Large intestine (tissue), 3 donors: Measurements from ENCODE around the gene CABLES2. TPM values are rescaled to one million over a fixed set of nuclear protein-coding genes. Genes with fewer than 3 reads are reported as not detected.

Experiments used
- DNase-seq, 2 donors: peaks; one replicate each; pipeline versions ENCODE4 v3.0.0 to v3.0.0-alpha.2; 2013
- H3K27ac ChIP-seq: one replicate; pipeline ENCODE4 v1.5.1; 2013; ENCODE audit warnings: low read length
- H3K27me3 ChIP-seq: 2 replicates; pipeline ENCODE4 v1.6.1; 2013; ENCODE audit warnings: low read length; ENCODE audit not compliant: control insufficient read depth, insufficient read depth
- H3K36me3 ChIP-seq: 2 replicates; pipeline ENCODE4 v1.6.1; 2013; ENCODE audit warnings: low read length; ENCODE audit not compliant: control insufficient read depth, insufficient read depth
- H3K4me1 ChIP-seq: one replicate; pipeline ENCODE4 v1.6.1; 2013; ENCODE audit warnings: low read length; ENCODE audit not compliant: control insufficient read depth, insufficient read depth
- H3K4me3 ChIP-seq: one replicate; pipeline ENCODE4 v1.5.1; 2013; ENCODE audit warnings: low read length
- H3K9me3 ChIP-seq: one replicate; pipeline ENCODE4 v1.6.1; 2013; ENCODE audit warnings: mild to moderate bottlenecking, low read depth, low read length, moderate library complexity; ENCODE audit not compliant: control insufficient read depth
- WGBS: methylation state at CpG from one replicate; pipeline ENCODE4 v1.1.5; 2013; ENCODE audit warnings: low lambda C conversion rate; ENCODE audit not compliant: insufficient coverage; 5-methylcytosine and 5-hydroxymethylcytosine counted together
- polyA plus RNA-seq: library from polyadenylated mRNA; unstranded; fragments of 120-200 nt; gene quantifications from one replicate; pipeline ENCODE4 v1.2.1, GENCODE V29; 2013

The CABLES2 gene
- polyA plus RNA-seq, 1 donor, result 7.1 TPM

DNA sequence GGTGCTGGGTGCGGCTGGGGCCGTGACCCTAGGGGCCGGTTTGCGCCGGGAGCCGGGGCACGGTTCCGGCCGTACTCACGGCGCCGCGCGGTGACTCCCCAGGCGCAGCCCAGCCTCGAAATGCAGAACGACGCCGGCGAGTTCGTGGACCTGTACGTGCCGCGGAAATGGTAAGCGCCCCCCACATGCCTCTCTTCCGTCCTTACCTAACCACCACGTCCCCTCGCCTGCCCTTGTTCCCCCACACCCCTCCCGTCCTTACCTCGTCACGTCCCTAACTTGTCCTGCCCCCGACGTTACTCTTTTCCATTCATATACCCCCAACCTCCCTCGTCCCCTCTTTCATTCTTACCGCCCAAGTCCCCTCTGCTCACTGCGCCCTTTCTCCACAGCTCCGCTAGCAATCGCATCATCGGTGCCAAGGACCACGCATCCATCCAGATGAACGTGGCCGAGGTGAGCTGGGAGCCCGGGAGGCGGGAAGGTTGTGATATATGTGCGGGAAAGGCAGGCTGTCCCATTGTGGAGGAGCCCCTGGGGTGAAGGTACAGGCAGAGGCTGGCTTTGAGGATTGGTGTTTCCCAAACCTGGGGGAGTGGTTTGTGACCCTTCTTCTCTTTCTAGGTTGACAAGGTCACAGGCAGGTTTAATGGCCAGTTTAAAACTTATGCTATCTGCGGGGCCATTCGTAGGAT, 19.7 kb downstream of the CABLES2 start:
- no peak for DNase-seq
- Histone ChIP-seq H3K9me3 (no peaks in the 10 kb centered on the region), H3K4me1 (peaks cover 19% of the 10 kb centered on the region), H3K27me3 (no peaks in the 10 kb centered on the region), H3K4me3 (peak overlapping the region; percentile 80), H3K36me3 (peaks cover 38% of the 10 kb centered on the region), H3K27ac (peak overlapping the region; percentile 15)
- WGBS, result no CpG with 5 or more reads among the region's 47 CpGs

DNA sequence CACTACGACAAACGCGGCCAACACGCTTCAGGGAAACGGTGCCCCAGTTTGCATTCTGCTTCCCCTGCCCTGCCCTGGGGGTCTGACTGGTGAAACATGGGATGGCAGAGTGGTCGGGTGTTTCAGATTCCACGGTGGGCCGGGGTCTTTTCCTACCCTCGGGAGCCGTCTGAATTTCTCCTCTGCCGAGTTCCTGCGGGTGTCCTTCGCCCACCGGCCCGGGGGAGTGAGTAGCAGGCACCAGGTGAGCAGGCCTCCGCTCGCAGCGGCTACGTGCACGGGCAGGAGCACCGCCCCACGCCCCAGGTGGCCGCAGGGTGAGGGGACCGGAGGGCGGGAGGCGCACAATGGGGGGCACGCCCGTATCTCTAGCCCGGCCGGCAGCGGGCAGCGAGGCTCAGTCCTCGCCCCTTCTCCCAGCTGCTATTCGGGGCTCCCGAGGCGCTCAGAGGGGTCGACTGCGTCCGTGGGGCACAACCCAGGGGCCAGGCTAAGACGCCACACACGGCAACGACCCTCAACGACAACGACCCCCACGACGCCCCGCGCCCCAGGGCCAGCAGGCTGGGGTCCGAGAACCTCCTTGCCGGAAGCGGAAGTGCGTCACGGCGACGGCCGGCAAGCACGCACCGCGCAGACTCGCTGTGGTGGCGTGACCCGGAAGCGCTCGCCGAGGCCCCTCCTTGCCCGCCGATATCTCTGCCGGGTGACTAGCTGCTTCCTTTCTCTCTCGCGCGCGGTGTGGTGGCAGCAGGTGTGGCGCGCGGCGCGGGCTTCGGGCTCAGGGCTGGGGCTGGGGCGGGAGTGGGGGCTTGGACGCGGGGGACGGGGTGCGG, 20.5 kb downstream of the CABLES2 start, which contains the start of gene RPS21:
Gene RPS21, plus strand, starts transcription at position 721 of the 836 bp plus-strand sequence. CDS start 236 bp downstream, outside the sequence.
- no peaks in the 10 kb centered on the region for H3K9me3 ChIP-seq
- peak within 1 kb of the TSS; percentile 79 for H3K27ac ChIP-seq
- WGBS, result no CpG with 5 or more reads among the region's 83 CpGs
- peaks cover 38% of the 10 kb centered on the region for H3K36me3 ChIP-seq
- peaks cover 20% of the 10 kb centered on the region for H3K4me1 ChIP-seq
- peak; percentile 92 to 93 for DNase-seq
- H3K27me3 ChIP-seq, result no peaks in the 10 kb centered on the region
- H3K4me3 ChIP-seq, result peak within 1 kb of the TSS; percentile 80

DNA sequence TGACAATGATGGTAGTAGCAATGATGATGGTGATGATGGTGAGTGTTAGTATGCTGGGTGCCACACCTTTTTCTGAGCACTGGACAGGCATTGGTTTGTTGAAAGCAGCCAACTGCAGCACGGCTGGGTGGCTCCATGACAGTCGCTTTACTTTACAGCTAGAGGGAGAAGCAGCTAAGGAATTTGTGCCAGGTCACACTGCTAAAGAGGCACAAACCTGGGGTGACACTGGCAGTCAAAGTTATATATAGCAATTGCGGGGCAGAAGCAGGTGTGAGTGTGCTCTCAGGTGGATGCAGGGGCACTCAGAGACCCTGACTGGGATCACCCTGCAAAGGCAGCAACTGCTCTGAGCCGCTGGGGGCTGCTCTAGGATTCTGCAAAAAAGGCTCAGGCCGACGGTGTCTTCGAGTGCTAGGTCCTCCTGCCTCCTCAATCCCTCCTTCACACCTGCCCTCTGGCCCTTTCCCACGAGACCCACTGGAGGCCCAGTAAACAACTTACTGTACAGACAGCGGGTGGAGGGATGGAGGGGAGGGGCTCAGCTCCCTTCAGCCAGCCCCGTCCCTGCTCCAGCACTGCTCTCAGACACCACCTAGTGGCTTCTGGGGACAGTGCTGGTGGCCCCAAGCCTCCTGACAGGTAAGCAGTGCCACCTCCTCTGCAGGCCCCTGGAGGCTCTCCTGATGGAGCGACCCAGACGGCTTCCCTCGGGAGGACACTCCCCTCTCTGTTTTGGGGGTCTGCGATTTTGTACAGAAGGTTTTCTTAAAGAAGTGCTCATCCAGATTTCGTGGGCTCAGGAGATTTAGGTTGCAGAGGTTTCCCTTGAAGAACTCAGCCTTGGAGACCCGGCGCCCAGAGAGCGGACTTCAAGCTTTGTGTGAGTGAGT, 24.5 kb downstream of the CABLES2 start:
- H3K36me3 ChIP-seq, result peaks cover 3% of the 10 kb centered on the region
- no CpG with 5 or more reads among the region's 18 CpGs for WGBS
- peak; percentile 78 to 79 for DNase-seq
- peaks cover 9% of the 10 kb centered on the region for H3K4me1 ChIP-seq
- H3K27me3 ChIP-seq, result no peaks in the 10 kb centered on the region
- H3K9me3 ChIP-seq, result no peaks in the 10 kb centered on the region
- no peak overlapping the region for H3K27ac ChIP-seq
- no peak overlapping the region for H3K4me3 ChIP-seq

DNA sequence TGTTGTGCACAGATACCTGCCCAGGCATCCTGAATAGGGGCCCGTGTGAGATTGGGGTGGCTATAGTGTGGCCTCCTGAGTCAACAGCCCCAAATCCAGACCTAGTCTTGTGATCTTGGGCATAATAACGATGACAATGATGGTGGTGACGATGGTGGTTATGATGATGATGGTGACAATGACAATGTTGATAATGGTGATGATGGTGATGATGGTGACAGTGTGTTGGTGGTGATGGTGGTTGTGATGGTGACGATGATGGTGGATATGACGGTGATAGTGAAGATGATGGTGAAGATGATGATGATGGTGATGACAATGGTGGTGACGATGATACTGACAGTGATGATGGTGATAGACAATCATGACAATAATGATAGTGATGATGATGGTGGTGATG, 25.2 kb downstream of the CABLES2 start:
- 67% methylated on average over 1 of the region's 6 CpGs for WGBS
- Histone ChIP-seq H3K27me3 (no peaks in the 10 kb centered on the region), H3K4me3 (no peak overlapping the region), H3K36me3 (peaks cover 3% of the 10 kb centered on the region), H3K27ac (no peak overlapping the region), H3K4me1 (peaks cover 11% of the 10 kb centered on the region), H3K9me3 (no peaks in the 10 kb centered on the region)
- no peak for DNase-seq

DNA sequence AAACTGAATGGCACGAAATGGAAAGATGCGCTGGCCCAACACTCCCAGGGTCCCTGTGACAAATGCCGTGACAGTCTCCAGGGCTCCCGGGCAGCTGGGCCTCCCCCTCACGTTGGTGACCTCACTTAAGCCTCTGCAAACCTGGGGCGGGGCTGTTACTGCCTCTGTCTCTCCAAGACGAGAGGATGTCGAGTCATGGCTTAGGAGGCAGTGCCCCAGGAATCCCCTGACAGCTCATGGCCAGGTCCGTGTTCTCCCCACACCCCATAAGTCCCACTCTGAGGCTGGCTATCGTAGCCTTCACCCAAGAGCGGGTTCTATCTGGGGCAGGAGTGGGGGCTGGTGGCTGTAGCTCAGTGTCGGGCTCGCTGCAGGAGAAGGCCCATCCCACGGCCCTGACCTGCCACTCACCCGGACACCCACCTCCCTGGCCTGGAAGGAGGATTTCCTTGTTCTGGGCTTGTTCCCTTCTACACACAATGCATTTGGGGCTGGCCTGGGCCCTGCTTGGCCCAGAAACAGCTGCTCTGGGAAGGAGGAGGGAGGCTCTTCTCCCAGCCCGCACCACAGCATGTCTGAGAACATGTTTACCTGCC, 25.8 kb downstream of the CABLES2 start:
- Histone ChIP-seq H3K27me3 (no peaks in the 10 kb centered on the region), H3K9me3 (no peaks in the 10 kb centered on the region), H3K36me3 (peaks cover 3% of the 10 kb centered on the region), H3K4me3 (no peak overlapping the region), H3K27ac (no peak overlapping the region), H3K4me1 (peaks cover 16% of the 10 kb centered on the region)
- DNase-seq, result no peak
- no CpG with 5 or more reads among the region's 16 CpGs for WGBS

DNA sequence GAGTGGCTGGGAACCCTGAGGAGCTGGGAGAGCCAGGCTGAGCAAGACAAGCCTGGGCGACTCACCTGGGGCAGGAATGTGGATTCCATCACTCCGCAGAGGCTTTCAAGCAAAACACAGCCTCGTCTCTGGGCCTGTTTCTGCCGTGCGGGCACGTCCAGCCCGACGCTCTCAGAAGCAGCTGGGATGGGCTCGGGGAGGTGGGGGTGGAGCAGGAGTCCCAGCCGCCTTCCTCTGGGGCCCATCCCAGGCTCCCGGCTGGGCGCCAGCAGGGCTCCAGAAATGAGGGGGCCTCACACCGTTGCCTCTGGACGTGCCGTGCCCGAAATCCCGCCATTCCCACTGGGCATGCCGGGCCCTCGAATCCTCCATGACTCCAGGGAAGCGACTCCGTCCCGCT, 28.9 kb downstream of the CABLES2 start:
- no CpG with 5 or more reads among the region's 22 CpGs for WGBS
- DNase-seq, result no peak
- H3K4me1 ChIP-seq, result peaks cover 29% of the 10 kb centered on the region
- H3K9me3 ChIP-seq, result no peaks in the 10 kb centered on the region
- no peak overlapping the region for H3K27ac ChIP-seq
- peaks cover 3% of the 10 kb centered on the region for H3K36me3 ChIP-seq
- no peaks in the 10 kb centered on the region for H3K27me3 ChIP-seq
- no peak overlapping the region for H3K4me3 ChIP-seq

DNA sequence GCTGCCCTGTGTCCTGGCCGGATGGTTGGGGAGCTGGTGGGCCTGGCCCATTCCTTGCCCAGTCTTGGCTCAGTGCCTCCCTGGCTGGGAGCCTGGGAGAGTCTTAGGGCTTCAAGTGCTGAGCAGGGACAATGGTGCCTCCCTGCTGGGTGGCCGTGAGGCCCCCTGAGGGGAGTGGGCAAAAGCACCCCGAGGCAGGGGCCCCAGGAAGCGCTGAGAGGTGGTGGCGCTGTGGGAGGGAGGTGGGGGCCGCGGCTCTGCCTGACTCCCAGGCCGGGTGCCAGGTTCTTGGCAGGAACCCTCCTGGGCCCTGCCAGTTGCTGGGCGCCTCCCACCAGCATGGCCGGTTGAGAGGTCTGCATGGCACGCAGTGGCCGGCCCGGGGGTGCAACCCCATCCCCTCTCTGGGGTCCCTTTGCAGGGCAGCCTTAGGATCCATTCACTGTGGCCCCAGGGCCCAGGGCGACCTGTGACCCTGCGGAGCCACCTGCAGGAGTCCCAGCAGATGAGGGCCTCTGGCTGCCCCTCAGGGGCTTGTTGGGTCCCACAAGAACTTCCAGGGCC, 29.4 kb downstream of the CABLES2 start:
- DNase-seq, result no peak
- peaks cover 3% of the 10 kb centered on the region for H3K36me3 ChIP-seq
- peaks cover 29% of the 10 kb centered on the region for H3K4me1 ChIP-seq
- H3K4me3 ChIP-seq, result no peak overlapping the region
- no peak overlapping the region for H3K27ac ChIP-seq
- H3K9me3 ChIP-seq, result no peaks in the 10 kb centered on the region
- WGBS, result no CpG with 5 or more reads among the region's 15 CpGs
- no peaks in the 10 kb centered on the region for H3K27me3 ChIP-seq

DNA sequence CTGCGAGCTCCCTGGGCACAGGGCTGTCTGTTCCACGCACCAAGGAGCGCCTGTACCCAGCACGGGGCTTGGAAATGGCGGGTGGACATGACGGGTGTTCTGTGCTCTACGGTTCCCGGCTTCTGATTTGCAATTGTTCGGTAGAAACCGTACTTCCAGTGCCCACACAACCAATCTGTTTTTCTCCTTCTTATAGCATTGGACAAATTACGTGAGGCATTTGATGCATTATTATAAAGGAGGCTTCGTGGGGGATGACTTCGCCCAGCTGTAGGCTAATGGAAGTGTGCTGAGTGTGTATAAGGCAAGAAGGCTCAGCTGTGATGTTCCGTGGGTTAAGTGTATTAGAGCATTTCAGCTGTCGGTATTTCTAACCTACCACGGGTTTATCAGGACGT, 30.0 kb downstream of the CABLES2 start:
- Histone ChIP-seq H3K27ac (no peak overlapping the region), H3K36me3 (peaks cover under 1% of the 10 kb centered on the region), H3K27me3 (no peaks in the 10 kb centered on the region), H3K4me1 (peaks cover 26% of the 10 kb centered on the region), H3K4me3 (no peak overlapping the region), H3K9me3 (no peaks in the 10 kb centered on the region)
- WGBS, result 93% methylated on average over 3 of the region's 17 CpGs
- no peak for DNase-seq

DNA sequence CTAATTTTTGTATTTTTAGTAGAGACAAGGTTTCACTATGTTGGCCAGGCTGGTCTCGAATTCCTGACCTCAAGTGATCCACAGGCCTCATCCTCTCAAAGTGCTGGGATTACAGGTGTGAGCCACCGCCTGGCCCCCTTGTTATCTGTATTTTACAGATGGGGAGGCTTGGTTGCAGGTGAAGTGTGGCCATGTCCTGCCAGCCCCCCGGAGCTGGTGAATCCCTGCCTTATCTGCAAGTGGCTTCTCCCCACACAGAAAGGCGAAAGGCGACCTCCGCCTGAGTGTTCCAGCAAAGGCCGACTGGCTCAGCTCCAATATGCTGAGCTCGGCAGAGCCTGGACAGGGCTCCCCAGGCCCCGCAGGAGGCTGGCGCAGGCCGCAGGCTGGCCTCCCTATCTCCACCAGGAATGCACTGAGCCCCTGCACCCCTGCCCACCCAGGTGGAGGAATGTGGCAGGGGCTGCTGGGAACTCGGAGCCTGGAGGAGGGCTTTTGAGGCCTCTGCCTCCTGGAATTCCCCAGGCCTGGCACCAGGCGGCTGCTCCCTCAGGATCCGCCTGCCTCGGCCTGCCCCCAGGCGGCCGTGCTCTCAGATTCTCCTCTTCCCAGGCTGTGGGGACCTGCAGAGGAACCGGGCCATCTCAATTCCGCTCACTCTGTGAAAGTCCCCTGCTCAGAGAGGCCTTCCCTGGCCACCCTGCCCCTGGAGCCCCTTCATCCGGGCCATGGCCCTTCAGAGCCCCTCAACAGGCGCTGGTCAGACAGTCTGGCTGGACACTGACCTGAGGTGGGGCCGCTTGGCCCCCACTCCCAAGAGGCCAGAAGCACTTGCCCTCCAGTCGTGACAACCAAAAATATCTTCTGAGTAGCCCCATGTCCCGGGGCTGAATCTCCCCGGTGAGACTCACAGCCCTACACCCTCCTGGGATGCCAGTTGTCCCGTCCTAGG, 30.7 kb downstream of the CABLES2 start:
- DNase-seq, result peak in 1 of 2 donors; percentile 55
- Histone ChIP-seq H3K9me3 (no peaks in the 10 kb centered on the region), H3K36me3 (no peaks in the 10 kb centered on the region), H3K27ac (peak overlapping the region; percentile 15), H3K4me1 (peaks cover 32% of the 10 kb centered on the region), H3K4me3 (no peak overlapping the region), H3K27me3 (no peaks in the 10 kb centered on the region)
- no CpG with 5 or more reads among the region's 26 CpGs for WGBS
